Measurements from ENCODE around the gene ENTPD3.

Gene ENTPD3

GRCh38 chr3:40363674-40364073, 23.3 kb upstream of the ENTPD3 start:
- TF ChIP-seq CTCF (IDR thresholded peaks at IDR 0.05) = no peak

- TF ChIP-seq CTCF (IDR thresholded peaks at IDR 0.05) = no peak
Measured at GRCh38 chr3:40366203-40367162, 20.5 kb upstream of the ENTPD3 start.

DNA sequence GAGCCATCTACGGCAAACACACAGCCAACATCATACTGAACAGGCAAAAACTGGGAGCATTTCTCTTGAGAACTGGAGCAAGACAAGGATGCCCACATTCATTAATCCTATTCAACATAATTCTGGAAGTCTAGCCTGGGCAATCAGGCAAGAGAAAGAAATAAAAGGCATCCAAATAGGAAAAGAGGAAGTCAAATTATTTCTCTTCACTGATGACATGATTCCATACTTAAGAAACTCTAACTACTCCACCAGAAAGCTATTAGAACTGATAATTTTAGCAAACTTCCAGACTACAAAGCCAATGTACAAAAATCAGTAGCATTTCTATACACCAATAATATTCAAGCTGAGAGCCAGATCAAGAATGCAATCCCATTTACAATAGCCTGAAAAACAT, 17.3 kb upstream of the ENTPD3 start:
- TF ChIP-seq CTCF (IDR thresholded peaks at IDR 0.05) = no peak

DNA sequence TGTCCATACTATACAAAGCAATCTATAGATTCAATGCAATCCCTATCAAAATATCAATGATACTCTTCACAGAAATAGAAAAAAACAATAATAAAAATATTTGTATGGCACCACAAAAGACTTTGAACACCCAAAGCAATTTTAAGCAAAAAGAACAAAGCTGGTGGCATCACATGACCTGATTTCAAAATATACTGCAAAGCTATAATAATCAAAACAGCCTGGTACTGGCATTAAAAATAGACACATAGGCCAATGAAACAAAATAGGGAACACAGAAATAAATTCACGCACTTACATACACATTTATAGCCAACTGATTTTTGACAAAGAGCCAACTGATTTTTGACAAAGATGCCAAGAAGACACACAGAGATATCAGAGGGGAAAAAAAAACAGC, 9.2 kb upstream of the ENTPD3 start:
- no peak for TF ChIP-seq CTCF (IDR thresholded peaks at IDR 0.05)

DNA sequence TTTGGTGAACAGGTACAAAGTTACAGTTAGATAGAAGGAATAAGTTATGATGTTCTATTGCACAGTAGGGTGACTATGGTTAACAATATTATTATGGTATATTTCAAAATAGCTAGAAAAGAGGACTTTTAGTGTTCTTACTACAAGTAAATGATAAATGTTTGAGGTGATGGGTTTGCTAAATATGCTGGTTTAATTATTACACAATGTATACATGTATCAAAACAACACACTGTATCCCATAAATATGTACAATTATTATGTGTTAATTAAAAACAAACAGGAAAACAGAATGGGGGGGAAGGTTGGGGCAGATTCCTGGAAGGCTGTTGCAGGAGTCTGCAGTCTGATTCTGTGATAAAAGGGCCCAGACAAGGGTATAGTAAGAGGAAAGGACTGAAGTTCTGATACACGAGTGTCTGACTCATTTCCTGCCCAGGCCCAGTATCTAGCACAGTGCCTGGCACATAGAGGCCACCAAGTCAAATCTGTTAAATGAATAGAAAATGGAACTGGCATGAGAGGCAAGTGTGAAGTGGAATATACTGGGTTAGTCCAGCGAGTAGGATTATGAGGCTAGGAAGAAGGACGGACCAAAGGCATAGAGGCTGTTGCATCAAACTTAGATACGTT, 7.2 kb upstream of the ENTPD3 start:
- no peak for TF ChIP-seq CTCF (IDR thresholded peaks at IDR 0.05)

DNA sequence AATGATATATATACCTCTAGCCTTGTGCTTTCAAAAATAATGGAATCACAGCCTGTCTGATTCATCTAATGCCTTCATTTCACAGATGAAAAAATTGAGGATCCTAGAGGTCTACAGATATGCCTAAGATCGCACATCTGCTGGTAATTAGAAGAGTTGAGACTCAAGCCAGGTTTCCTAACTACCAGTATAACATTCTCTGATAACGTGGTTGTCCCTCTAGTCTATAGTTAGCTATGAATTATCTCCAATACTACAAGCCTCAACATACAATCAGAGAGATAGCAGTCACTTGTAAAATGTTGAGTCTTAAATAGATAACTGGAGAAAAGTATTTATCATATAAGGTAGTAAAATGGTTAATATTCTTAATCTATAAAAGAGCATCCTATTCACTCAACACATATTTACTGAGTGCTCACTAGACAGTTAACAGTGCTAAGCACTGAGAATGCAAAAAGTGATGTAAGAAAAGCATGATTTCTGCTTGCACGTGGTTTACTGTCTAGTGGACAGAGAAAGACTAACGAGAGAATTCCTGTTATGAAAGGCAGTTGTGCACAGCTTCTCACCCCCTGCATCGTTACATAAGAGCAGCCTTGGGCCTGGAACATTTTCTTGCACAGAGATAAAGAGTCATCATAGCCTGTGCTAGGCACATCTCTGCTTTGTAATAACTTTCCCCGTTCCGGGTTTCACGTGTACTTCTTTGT, 4.9 kb upstream of the ENTPD3 start:
- TF ChIP-seq CTCF (IDR thresholded peaks at IDR 0.05) = no peak

- TF ChIP-seq CTCF (IDR thresholded peaks at IDR 0.05) = no peak
Measured at GRCh38 chr3:40382617-40382979, 4.4 kb upstream of the ENTPD3 start.
